H1 (cell line): ENCODE data around the gene NOLC1. TPM values are rescaled to one million over a fixed set of nuclear protein-coding genes. Genes with fewer than 3 reads are reported as not detected.
A peak's percentile ranks its signal among the peaks of the same experiment; 100 is the strongest.

ENCODE experiments used
- CTCF ChIA-PET: fragments of 300-600 bp; sonication (Branson Sonifier 250); formaldehyde crosslinking; loops from one replicate; lab custom pipeline; 2021; ENCODE audit not compliant: partially characterized antibody; lab: Charles Lee
- POLR2A ChIA-PET: fragments of 300-600 bp; sonication (Branson Sonifier 250); formaldehyde crosslinking; loops from one replicate; lab custom pipeline; 2021; ENCODE audit warnings: inconsistent platforms; ENCODE audit not compliant: partially characterized antibody; lab: Charles Lee
- DNase-seq, 2 experiments: peaks; one replicate each; pipeline versions ENCODE4 v3.0.0 to v3.0.0-alpha.2; 2010 to 2022; ENCODE audit warnings: low spot score in 2 of 2, low read depth in 1 of 2, mixed read lengths in 1 of 2
- FAIRE-seq: peaks from 2 replicates; lab custom pipeline; 2011; peaks lifted over from hg19 to GRCh38; lab: Jason Lieb, UNC
- H2AFZ ChIP-seq: 2 replicates; pipeline ENCODE4 v1.8.1; 2012; ENCODE audit warnings: low read length, inconsistent platforms
- H2AK5ac ChIP-seq: 2 replicates; pipeline ENCODE4 v1.6.1; 2013; ENCODE audit warnings: low read depth, low read length
- H2BK120ac ChIP-seq: replicated peaks from 2 replicates; pipeline ENCODE3; 2013; ENCODE audit warnings: low read depth, low read length, inconsistent platforms
- H2BK12ac ChIP-seq: 2 replicates; pipeline ENCODE4 v1.6.1; 2013; ENCODE audit warnings: low read depth, low read length
- H2BK15ac ChIP-seq: 2 replicates; pipeline ENCODE4 v1.6.1; 2013; ENCODE audit warnings: low read length
- H2BK20ac ChIP-seq: 2 replicates; pipeline ENCODE4 v1.6.1; 2013; ENCODE audit warnings: low read length
- H2BK5ac ChIP-seq: 2 replicates; pipeline ENCODE4 v1.6.1; 2013; ENCODE audit warnings: low read depth, low read length
- H3K14ac ChIP-seq: 2 replicates; pipeline ENCODE4 v1.6.1; 2013; ENCODE audit warnings: inconsistent platforms; ENCODE audit not compliant: insufficient read length
- H3K18ac ChIP-seq: 2 replicates; pipeline ENCODE4 v1.6.1; 2013; ENCODE audit warnings: low read length; ENCODE audit errors: extremely low read depth
- H3K23ac ChIP-seq: 2 replicates; pipeline ENCODE4 v1.6.1; 2013; ENCODE audit warnings: inconsistent platforms; ENCODE audit not compliant: insufficient read length
- H3K23me2 ChIP-seq: 2 replicates; pipeline ENCODE4 v1.6.1; 2013; ENCODE audit warnings: low read depth, low read length
- H3K27ac ChIP-seq: 2 replicates; pipeline ENCODE4 v1.6.1; 2011; ENCODE audit warnings: low read depth, low read length, inconsistent platforms
- H3K27me3 ChIP-seq, 4 experiments: replicated peaks in 1 of 4; 1 replicate in 1 of 4; 2 replicates in 3 of 4; pipeline versions ENCODE4 v1.6.1 to v1.8.1; 2011 to 2013; ENCODE audit warnings: low read length in 3 of 4, mild to moderate bottlenecking in 3 of 4, inconsistent platforms in 2 of 4, mixed read lengths in 2 of 4, moderate library complexity in 1 of 4; ENCODE audit not compliant: control insufficient read depth in 3 of 4, insufficient read depth in 3 of 4; ENCODE audit errors: extremely low read depth in 1 of 4
- H3K36me3 ChIP-seq, 4 experiments: 2 replicates each; pipeline versions ENCODE4 v1.6.1 to v1.8.1; 2011 to 2013; ENCODE audit warnings: mild to moderate bottlenecking in 4 of 4, low read length in 3 of 4, moderate library complexity in 2 of 4, control low read depth in 1 of 4, inconsistent platforms in 1 of 4; ENCODE audit not compliant: insufficient read depth in 4 of 4, control insufficient read depth in 2 of 4
- H3K4ac ChIP-seq: replicated peaks from 2 replicates; pipeline ENCODE3; 2013; ENCODE audit warnings: low read length, low read depth, mixed read lengths, inconsistent platforms; ENCODE audit not compliant: insufficient read length
- H3K4me1 ChIP-seq, 4 experiments: replicated peaks in 1 of 4; 1 replicate in 1 of 4; 2 replicates in 3 of 4; pipeline versions ENCODE4 v1.6.1 to v1.8.1; 2011 to 2013; ENCODE audit warnings: low read length in 3 of 4, inconsistent platforms in 2 of 4, mixed read lengths in 1 of 4; ENCODE audit not compliant: insufficient read depth in 4 of 4, control insufficient read depth in 3 of 4
- H3K4me2 ChIP-seq, 2 experiments: 2 replicates each; pipeline versions ENCODE4 v1.6.1 to v1.8.1; 2011 to 2013; ENCODE audit warnings: low read depth in 2 of 2, low read length in 2 of 2, control low read depth in 1 of 2, inconsistent platforms in 1 of 2, mild to moderate bottlenecking in 1 of 2; ENCODE audit not compliant: insufficient read depth in 1 of 2
- H3K4me3 ChIP-seq, 4 experiments: fragments of 200-600, 300-600 bp in 1 of 4; sonication (generic), shearing (Covaris generic), sonication (Bioruptor Twin) in 1 of 4; 2 replicates each; pipeline versions ENCODE4 v1.5.1 to v1.8.1; 2011 to 2016; ENCODE audit warnings: low read length in 4 of 4, low read depth in 3 of 4, control low read depth in 2 of 4, inconsistent platforms in 2 of 4, mild to moderate bottlenecking in 2 of 4, mixed read lengths in 1 of 4, moderate library complexity in 1 of 4; ENCODE audit not compliant: insufficient read depth in 2 of 4; ENCODE audit errors: extremely low read depth in 1 of 4
- H3K56ac ChIP-seq: replicated peaks from 2 replicates; pipeline ENCODE3; 2013; ENCODE audit warnings: low read depth, mild to moderate bottlenecking, mixed read lengths, low read length, inconsistent platforms; ENCODE audit not compliant: insufficient read length
- H3K79me1 ChIP-seq: 2 replicates; pipeline ENCODE4 v1.6.1; 2013; ENCODE audit warnings: low read depth, low read length, control low read depth
- H3K79me2 ChIP-seq, 2 experiments: 2 replicates each; pipeline versions ENCODE4 v1.6.1 to v1.8.1; 2012 to 2013; ENCODE audit warnings: low read length in 2 of 2, mild to moderate bottlenecking in 2 of 2, inconsistent platforms in 1 of 2; ENCODE audit not compliant: insufficient read depth in 2 of 2, control insufficient read depth in 1 of 2
- H3K9ac ChIP-seq, 4 experiments: replicated peaks in 1 of 4; 1 replicate in 1 of 4; 2 replicates in 3 of 4; pipeline versions ENCODE4 v1.6.1 to v1.8.1; 2011 to 2013; ENCODE audit warnings: low read depth in 3 of 4, low read length in 3 of 4, control low read depth in 2 of 4, mild to moderate bottlenecking in 2 of 4, moderate library complexity in 2 of 4, inconsistent platforms in 1 of 4; ENCODE audit errors: extremely low read depth in 1 of 4
- H3K9me3 ChIP-seq, 2 experiments: 2 replicates each; pipeline versions ENCODE4 v1.6.1 to v1.8.1; 2012 to 2013; ENCODE audit warnings: mild to moderate bottlenecking in 2 of 2, moderate library complexity in 2 of 2, control low read depth in 1 of 2, inconsistent platforms in 1 of 2, low read depth in 1 of 2, low read length in 1 of 2, mixed read lengths in 1 of 2; ENCODE audit not compliant: insufficient read depth in 2 of 2
- H4K20me1 ChIP-seq, 2 experiments: replicated peaks in 1 of 2; 2 replicates each; pipeline versions ENCODE3 to v1.8.1; 2011 to 2013; ENCODE audit warnings: inconsistent platforms in 2 of 2, low read length in 2 of 2, mild to moderate bottlenecking in 1 of 2; ENCODE audit not compliant: insufficient read depth in 2 of 2, control insufficient read depth in 1 of 2
- H4K5ac ChIP-seq: 2 replicates; pipeline ENCODE4 v1.6.1; 2013; ENCODE audit warnings: low read length, low read depth, mixed read lengths, inconsistent platforms; ENCODE audit not compliant: insufficient read length
- H4K8ac ChIP-seq: 2 replicates; pipeline ENCODE4 v1.8.0; 2013; ENCODE audit warnings: mild to moderate bottlenecking, moderate library complexity, low read length, inconsistent platforms; ENCODE audit not compliant: insufficient read depth; ENCODE audit errors: extremely low read depth
- H4K91ac ChIP-seq: replicated peaks from 2 replicates; pipeline ENCODE3; 2013; ENCODE audit warnings: low read length, mixed read lengths, inconsistent platforms; ENCODE audit not compliant: insufficient read length
- ATF3 ChIP-seq: IDR thresholded peaks from 2 replicates; pipeline ENCODE4 v1.6.1; 2011; ENCODE audit warnings: low read depth, mild to moderate bottlenecking, low read length; ENCODE audit not compliant: insufficient read depth
- CEBPB ChIP-seq: IDR thresholded peaks from 2 replicates; pipeline ENCODE4 v1.6.1; 2012; ENCODE audit warnings: low read depth, low read length
- KDM4A ChIP-seq: IDR thresholded peaks from one replicate; pipeline ENCODE4 v1.7.1; 2012; ENCODE audit warnings: low read depth, mild to moderate bottlenecking, moderate library complexity, low read length, inconsistent platforms; ENCODE audit not compliant: severe bottlenecking
- MAFK ChIP-seq: IDR thresholded peaks from 2 replicates; pipeline ENCODE4 v1.6.1; 2012; ENCODE audit warnings: low read depth, mild to moderate bottlenecking, improper control_type of control experiment, low read length
- NRF1 ChIP-seq: IDR thresholded peaks from 2 replicates; pipeline ENCODE4 v1.6.1; 2011; ENCODE audit warnings: mild to moderate bottlenecking, low read depth, low read length, improper control_type of control experiment
- RXRA ChIP-seq: IDR thresholded peaks from 2 replicates; pipeline ENCODE4 v1.6.1; 2011; ENCODE audit warnings: low read depth, mild to moderate bottlenecking, low read length, moderate library complexity; ENCODE audit not compliant: insufficient read depth
- SIRT6 ChIP-seq: IDR thresholded peaks from one replicate; pipeline ENCODE4 v1.7.1; 2012; ENCODE audit warnings: low read length, inconsistent platforms
- SP1 ChIP-seq: IDR thresholded peaks from 2 replicates; pipeline ENCODE4 v1.6.1; 2011; ENCODE audit warnings: low read depth, low read length
- SP2 ChIP-seq: IDR thresholded peaks from 2 replicates; pipeline ENCODE4 v1.6.1; 2012; ENCODE audit warnings: mild to moderate bottlenecking, low read length, inconsistent platforms
- SP4 ChIP-seq: IDR thresholded peaks from 2 replicates; pipeline ENCODE4 v1.6.1; 2012; ENCODE audit warnings: low read length, inconsistent platforms
- TAF1 ChIP-seq: IDR thresholded peaks from 2 replicates; pipeline ENCODE4 v1.6.1; 2011; ENCODE audit warnings: mild to moderate bottlenecking, low read depth, low read length
- USF2 ChIP-seq: IDR thresholded peaks from 2 replicates; pipeline ENCODE4 v1.6.1; 2011; ENCODE audit warnings: low read length, improper control_type of control experiment
- ZNF274 ChIP-seq: IDR thresholded peaks from 2 replicates; pipeline ENCODE4 v1.7.0; 2012; ENCODE audit warnings: low read length, borderline replicate concordance; ENCODE audit errors: extremely low read depth
- WGBS, 2 experiments: shearing (Covaris generic) in 1 of 2; methylation state at CpG; one replicate each; pipeline versions ENCODE4 v1.1.6 to v1.1.7; 2013 to 2015; ENCODE audit warnings: low lambda C conversion rate in 2 of 2, mixed read lengths in 2 of 2, inconsistent platforms in 1 of 2, low coverage in 1 of 2, missing lambda C conversion rate in 1 of 2; ENCODE audit not compliant: insufficient replicate concordance in 2 of 2, insufficient coverage in 1 of 2, insufficient read length in 1 of 2; ENCODE audit errors: extremely low coverage in 1 of 2, missing lambda C conversion rate in 1 of 2; 5-methylcytosine and 5-hydroxymethylcytosine counted together
- polyA plus RNA-seq, 7 experiments: library from polyadenylated mRNA; depleted of rRNA in 3 of 7; stranded (reverse) in 5 of 7; unstranded in 2 of 7; fragments of >200 nt in 5 of 7; fragments of 200-250 nt in 2 of 7; gene quantifications; 1 replicate in 5 of 7; 2 replicates in 1 of 7; 4 replicates in 1 of 7; pipeline versions ENCODE4 v1.2.1 to v1.2.3, GENCODE V29; 2011 to 2013; ENCODE audit warnings: missing spikeins in 2 of 7, mixed read lengths in 2 of 7
- total RNA-seq: library from RNA; stranded (reverse); fragmentation: NEBNext Ultra II Directional; extraction: Animal tissue kit (Norgen Biotek cat#: 25700); gene quantifications from 2 replicates; pipeline ENCODE4 v1.2.1, GENCODE V29; 2021

The NOLC1 gene
- total and polyA plus RNA-seq, 2 of the 8 experiments (the other 6 are each of a cell fraction or from before 2014, with no cell fraction given): 86.3 to 191 TPM

- Histone ChIP-seq H3K18ac (no peak overlapping the region; the same call in 1 of the 2 replicates), H3K9ac (peak overlapping the region in 2 of 4 experiments; percentile 97 to 98; a peak in 4 of 7 replicates), H3K14ac (no peak overlapping the region), H4K20me1 (peaks cover 28 to 33% of the 10 kb centered on the region in 2 experiments), H3K23me2 (peaks cover 10% of the 10 kb centered on the region; the same call in 1 of the 2 replicates), H2BK12ac (no peak overlapping the region), H4K91ac (no peak overlapping the region), H2BK15ac (no peak overlapping the region), H2BK20ac (no peak overlapping the region), H2AFZ (no peak overlapping the region), H4K5ac (no peak overlapping the region), H2BK120ac (no peak overlapping the region), H3K9me3 (no peaks in the 10 kb centered on the region), H3K4ac (no peak overlapping the region), H3K4me2 (peak overlapping the region; percentile 90 to 94), H3K23ac (no peak overlapping the region), H3K36me3 (peaks cover 17 to 22% (median 20%) of the 10 kb centered on the region in 4 experiments), H3K79me1 (peaks cover 15% of the 10 kb centered on the region), H3K27ac (no peak overlapping the region), H3K4me1 (peaks cover 0 to 12% (median 3%) of the 10 kb centered on the region in 4 experiments; a peak in 4 of 7 replicates), H2BK5ac (no peak overlapping the region), H2AK5ac (no peak overlapping the region), H3K27me3 (no peaks in the 10 kb centered on the region), H3K4me3 (peak overlapping the region; percentile 75 to 95 (median 86); a peak in 6 of 8 replicates), H3K56ac (no peak overlapping the region), H4K8ac (no peak overlapping the region), H3K79me2 (peaks cover 39 to 65% of the 10 kb centered on the region in 2 experiments)
- CTCF ChIA-PET: interaction anchor here (0.6 to 1.6 kb wide), 5 partner anchors 12 to 21 kb away, joined by 3 to 6 read pairs (median 3); no protein-coding TSS in a partner anchor
- no peak for FAIRE-seq
- DNase-seq: no peak
- 84% methylated on average over 2 of the region's 2 CpGs; no CpG with 5 or more reads in 1 of the 2 experiments for WGBS, 2 experiments
- POLR2A ChIA-PET: interaction anchor here (0.7 to 20.0 kb wide), 11 partner anchors 10 to 316 kb away, joined by 3 to 408 read pairs (median 6); partner anchors contain the start of genes NOLC1 and OGA
- no peak for TF ChIP-seq TAF1
- no peak for TF ChIP-seq MAFK
- no peak for TF ChIP-seq SP1
- TF ChIP-seq CEBPB: no peak
- TF ChIP-seq SP2: no peak
- TF ChIP-seq ZNF274: no peak
- no peak for TF ChIP-seq ATF3
- TF ChIP-seq USF2: no peak
- TF ChIP-seq KDM4A: no peak
- no peak for TF ChIP-seq NRF1
- TF ChIP-seq RXRA: no peak
- no peak for TF ChIP-seq SIRT6
- no peak for TF ChIP-seq SP4
These were observed 17.8 kb upstream of the NOLC1 start for GRCh38 chr10:102134416-102134815.
